SK-N-MC (cell line): Measurements from ENCODE around the gene ZNF750.

Experiments
- EZH2 ChIP-seq: fragments of 200-600 bp; sonication (generic); IDR thresholded peaks from one replicate; pipeline ENCODE4 v1.6.1; 2017; ENCODE audit warnings: antibody characterized with exemption
- POLR2AphosphoS5 ChIP-seq: IDR thresholded peaks from 2 replicates; pipeline ENCODE4 v1.6.1; 2012; ENCODE audit warnings: mild to moderate bottlenecking, low read depth, low read length, borderline replicate concordance

DNA sequence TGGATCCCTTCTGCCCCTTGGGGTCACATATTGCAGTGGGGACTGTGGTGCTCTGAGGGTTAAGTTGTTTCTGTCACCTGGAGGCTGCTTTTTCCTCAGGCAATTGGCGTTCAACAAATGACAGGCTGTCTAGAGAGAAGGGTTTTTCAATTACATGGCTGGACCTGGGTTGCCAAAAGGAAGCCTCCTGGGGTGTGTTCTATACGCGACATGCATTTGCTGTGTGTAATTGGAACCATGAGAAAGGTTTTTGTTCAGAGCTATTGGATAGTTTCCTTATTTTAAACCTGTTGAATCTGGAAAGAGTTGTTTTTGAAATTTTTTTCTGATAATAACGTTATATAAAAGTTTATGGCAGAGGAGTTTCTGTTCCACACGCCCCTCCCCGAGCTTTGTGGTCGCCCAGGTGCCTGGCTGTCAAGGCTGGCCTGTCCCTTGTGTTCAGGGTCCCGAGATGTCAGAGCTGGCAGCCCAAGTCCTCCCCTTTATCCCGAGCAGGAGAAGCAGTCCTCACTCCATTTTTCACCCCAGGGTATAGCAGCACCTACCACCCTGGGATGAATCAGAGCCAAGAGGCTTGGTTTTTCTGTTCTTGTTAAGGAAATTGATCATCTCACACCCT is 26.1 kb upstream of the ZNF750 start:
- TF ChIP-seq EZH2 (no peak), POLR2AphosphoS5 (no peak)
